Measurements from ENCODE around the gene DNER.

DNA sequence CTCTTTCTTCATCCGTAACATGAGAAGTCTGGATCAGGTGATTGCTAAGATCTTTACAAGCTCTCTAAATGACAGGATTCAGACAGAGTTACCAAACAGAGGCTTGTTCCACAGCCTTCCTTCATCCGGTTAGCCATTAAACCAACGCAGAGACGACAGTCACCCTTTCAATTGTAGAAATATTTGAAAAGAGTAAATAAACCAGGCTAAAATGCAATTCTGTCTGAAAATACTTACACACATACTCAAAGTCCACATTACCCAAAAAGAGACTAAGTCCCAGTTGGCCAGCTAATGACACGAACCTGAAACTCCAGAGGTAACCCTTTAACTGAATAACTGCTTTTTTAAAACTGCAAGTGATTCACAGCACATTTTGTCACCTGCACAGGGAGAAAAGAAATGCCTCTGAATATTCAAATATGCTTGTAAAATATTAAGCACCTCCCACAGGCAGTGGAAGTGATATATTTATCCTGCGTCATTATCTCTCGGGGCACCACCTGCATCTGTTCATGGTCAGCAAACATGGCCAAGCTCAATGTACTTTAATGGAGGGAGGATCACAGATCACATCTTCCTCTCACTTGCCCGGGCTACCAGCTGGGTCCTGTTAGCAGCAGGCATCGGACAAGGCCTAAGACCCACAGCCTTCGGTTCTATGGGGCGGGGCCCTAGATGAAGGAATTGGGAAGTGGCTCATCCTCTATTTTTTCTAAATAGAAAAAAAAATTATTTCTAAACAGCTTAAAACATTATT is 38.8 kb upstream of the DNER start:
- TF ChIP-seq, protein P1, sequence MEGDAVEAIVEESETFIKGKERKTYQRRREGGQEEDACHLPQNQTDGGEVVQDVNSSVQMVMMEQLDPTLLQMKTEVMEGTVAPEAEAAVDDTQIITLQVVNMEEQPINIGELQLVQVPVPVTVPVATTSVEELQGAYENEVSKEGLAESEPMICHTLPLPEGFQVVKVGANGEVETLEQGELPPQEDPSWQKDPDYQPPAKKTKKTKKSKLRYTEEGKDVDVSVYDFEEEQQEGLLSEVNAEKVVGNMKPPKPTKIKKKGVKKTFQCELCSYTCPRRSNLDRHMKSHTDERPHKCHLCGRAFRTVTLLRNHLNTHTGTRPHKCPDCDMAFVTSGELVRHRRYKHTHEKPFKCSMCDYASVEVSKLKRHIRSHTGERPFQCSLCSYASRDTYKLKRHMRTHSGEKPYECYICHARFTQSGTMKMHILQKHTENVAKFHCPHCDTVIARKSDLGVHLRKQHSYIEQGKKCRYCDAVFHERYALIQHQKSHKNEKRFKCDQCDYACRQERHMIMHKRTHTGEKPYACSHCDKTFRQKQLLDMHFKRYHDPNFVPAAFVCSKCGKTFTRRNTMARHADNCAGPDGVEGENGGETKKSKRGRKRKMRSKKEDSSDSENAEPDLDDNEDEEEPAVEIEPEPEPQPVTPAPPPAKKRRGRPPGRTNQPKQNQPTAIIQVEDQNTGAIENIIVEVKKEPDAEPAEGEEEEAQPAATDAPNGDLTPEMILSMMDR (IDR thresholded peaks at IDR 0.05) = no peak
- no peak for TF ChIP-seq POLR2A (IDR thresholded peaks at IDR 0.05)
- TF ChIP-seq EP300 (IDR thresholded peaks at IDR 0.05) = no peak
